Activated naive CD4-positive, alpha-beta T cell treated with anti-CD3 and anti-CD28 coated beads, Interleukin-2, amount 10 ng/mL, durations not matched to agents 7 days and 5 days (primary cell): ENCODE data around the gene AKR1C1.
"Not testable (repeated sequence)": the region's sequence is repeated elsewhere in the genome, so short reads cannot be mapped to it uniquely, and the experiment has no call there.

Experiments
- CTCF ChIA-PET: fragments of 350-600 bp; sonication (Branson Sonifier 250); formaldehyde crosslinking; loops from one replicate; lab custom pipeline; 2021; ENCODE audit warnings: antibody characterized with exemption; lab: Charles Lee
- DNase-seq: peaks from one replicate; pipeline ENCODE4 v3.0.0-alpha.2; 2020
- H3K27ac Mint-ChIP-seq: one replicate; pipeline ENCODE4 v1.8.0; 2021; ENCODE audit warnings: mild to moderate bottlenecking, moderate library complexity, mixed read lengths
- H3K27me3 Mint-ChIP-seq: one replicate; pipeline ENCODE4 v1.8.0; 2021; ENCODE audit warnings: mild to moderate bottlenecking, mixed read lengths
- H3K36me3 Mint-ChIP-seq: one replicate; pipeline ENCODE4 v1.8.0; 2021; ENCODE audit warnings: mixed read lengths
- H3K4me1 Mint-ChIP-seq: one replicate; pipeline ENCODE4 v1.8.0; 2021; ENCODE audit warnings: mixed read lengths
- H3K4me3 Mint-ChIP-seq: one replicate; pipeline ENCODE4 v1.8.0; 2021; ENCODE audit warnings: mild to moderate bottlenecking, moderate library complexity, mixed read lengths
- H3K9me3 Mint-ChIP-seq: one replicate; pipeline ENCODE4 v1.8.0; 2021; ENCODE audit warnings: mixed read lengths

The AKR1C1 gene

GRCh38 chr10:4963815-4964154 is 570 bp downstream of the AKR1C1 start:
- H3K9me3 Mint-ChIP-seq, H3K27me3 Mint-ChIP-seq, DNase-seq, H3K27ac Mint-ChIP-seq, H3K4me3 Mint-ChIP-seq, H3K4me1 Mint-ChIP-seq, CTCF ChIA-PET, H3K36me3 Mint-ChIP-seq: not testable (repeated sequence)

DNA sequence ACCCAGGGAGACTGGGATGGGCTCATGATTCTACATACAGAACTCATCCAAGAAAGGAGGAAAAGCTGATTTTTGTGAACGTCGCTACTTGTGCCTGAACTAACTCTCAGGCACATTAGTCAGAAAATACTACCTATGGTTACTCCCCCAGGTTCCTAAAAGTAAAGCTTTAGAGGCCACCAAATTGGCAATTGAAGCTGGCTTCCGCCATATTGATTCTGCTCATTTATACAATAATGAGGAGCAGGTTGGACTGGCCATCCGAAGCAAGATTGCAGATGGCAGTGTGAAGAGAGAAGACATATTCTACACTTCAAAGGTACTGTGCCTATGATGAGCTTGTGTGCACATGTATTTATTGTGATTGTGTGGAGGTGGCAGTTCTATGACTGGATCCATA is 2.5 kb downstream of the AKR1C1 start:
- H3K4me1 Mint-ChIP-seq, H3K27me3 Mint-ChIP-seq, H3K9me3 Mint-ChIP-seq, DNase-seq, CTCF ChIA-PET, H3K36me3 Mint-ChIP-seq, H3K27ac Mint-ChIP-seq, H3K4me3 Mint-ChIP-seq: not testable (repeated sequence)

GRCh38 chr10:4967189-4967588 is 4.0 kb downstream of the AKR1C1 start:
- H3K4me1 Mint-ChIP-seq, H3K36me3 Mint-ChIP-seq, H3K27me3 Mint-ChIP-seq, H3K4me3 Mint-ChIP-seq, H3K9me3 Mint-ChIP-seq, CTCF ChIA-PET, H3K27ac Mint-ChIP-seq, DNase-seq: not testable (repeated sequence)

DNA sequence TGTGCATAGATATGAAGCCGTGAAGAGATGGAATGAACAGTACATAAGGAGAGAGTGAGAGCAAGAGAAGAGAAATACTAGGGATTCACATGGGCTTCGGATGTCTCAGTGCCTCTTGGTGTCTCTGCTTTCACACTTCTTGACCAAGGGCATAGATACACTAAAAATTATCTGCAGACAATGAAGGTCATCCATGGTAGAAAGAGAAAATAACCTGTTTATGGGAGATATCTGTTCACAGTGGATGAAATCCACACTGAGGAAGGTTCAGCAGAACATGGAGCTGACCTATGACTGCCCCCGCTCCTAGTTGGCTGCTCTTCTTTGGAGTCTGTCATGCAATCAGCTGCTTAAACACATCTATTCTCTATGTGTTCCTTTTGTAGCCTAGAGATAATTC is 6.1 kb downstream of the AKR1C1 start:
- CTCF ChIA-PET, result not testable (repeated sequence)

DNA sequence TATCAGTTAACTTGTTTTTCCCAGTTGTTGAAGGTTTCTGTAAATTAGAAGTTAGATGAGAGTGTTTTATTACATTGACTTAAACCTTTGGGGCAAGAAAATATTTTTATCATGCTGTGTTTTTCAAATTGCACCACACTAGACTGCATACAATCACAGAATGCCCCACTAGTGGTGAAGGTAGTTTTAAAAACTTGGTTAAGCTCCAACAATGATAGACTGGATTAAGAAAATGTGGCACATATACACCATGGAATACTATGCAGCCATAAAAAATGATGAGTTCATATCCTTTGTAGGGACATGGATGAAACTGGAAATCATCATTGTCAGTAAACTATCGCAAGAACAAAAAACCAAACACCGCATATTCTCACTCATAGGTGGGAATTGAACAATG is 7.1 kb downstream of the AKR1C1 start:
- H3K27me3 Mint-ChIP-seq, H3K4me3 Mint-ChIP-seq, H3K27ac Mint-ChIP-seq, CTCF ChIA-PET, H3K4me1 Mint-ChIP-seq, DNase-seq, H3K36me3 Mint-ChIP-seq, H3K9me3 Mint-ChIP-seq: not testable (repeated sequence)

More for the DNA sequence above, 6.1 kb downstream of the AKR1C1 start:
- not testable (repeated sequence) for H3K27me3 Mint-ChIP-seq, H3K36me3 Mint-ChIP-seq, H3K27ac Mint-ChIP-seq, H3K4me3 Mint-ChIP-seq, H3K9me3 Mint-ChIP-seq, H3K4me1 Mint-ChIP-seq, DNase-seq

DNA sequence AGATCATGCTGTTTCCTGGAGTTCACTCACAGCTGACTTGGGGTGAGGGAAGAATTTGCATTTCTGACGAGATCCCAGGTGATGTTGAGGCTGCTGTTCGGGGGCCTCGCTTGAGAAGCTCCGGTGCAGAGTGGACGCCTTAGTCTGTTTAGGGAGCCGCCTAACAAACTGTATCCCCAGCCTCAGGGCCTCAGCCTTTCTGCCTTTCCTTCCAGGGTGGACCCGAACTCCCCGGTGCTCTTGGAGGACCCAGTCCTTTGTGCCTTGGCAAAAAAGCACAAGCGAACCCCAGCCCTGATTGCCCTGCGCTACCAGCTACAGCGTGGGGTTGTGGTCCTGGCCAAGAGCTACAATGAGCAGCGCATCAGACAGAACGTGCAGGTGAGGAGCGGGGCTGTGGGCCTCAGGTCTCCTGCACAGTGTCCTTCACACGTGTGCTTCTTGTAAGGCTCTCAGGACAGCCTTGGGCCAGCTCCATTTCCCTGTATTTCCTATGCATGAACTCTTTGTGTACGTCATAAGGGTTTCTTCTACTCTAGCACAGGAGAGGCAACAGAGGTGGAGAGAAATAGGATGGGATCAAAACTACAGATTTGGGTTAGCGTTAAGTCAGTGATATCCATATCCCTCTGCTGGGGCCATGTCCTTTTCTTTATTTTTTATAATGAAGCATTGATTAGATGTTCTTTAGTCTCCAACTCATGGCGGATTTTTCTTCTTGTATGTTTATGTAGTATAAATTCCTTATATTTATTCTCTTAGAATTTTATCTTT is 9.3 kb downstream of the AKR1C1 start:
- H3K27ac Mint-ChIP-seq, H3K4me1 Mint-ChIP-seq, H3K36me3 Mint-ChIP-seq, H3K4me3 Mint-ChIP-seq, H3K27me3 Mint-ChIP-seq, DNase-seq, CTCF ChIA-PET, H3K9me3 Mint-ChIP-seq: not testable (repeated sequence)

DNA sequence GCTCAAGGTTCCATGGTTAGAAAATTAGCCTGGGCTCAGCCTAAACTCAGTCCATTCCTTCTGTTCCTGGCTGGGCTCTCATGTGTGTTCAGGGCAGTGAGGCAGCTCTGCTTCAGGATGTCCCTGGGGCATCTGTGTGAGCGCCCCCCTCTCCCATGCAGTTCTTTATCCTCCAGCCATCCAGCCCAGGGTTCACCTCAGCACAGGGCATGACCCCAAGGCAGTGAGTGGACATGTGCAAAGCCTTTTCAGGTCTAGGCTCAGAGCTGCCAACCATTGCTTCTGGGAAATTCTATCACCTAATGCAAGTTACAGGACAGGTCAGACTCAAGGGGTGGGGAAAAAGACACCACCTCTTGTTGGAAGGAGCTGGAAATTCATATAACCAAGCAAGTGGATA is 10.1 kb downstream of the AKR1C1 start:
- DNase-seq, H3K9me3 Mint-ChIP-seq, H3K36me3 Mint-ChIP-seq, H3K27me3 Mint-ChIP-seq, H3K4me3 Mint-ChIP-seq, H3K27ac Mint-ChIP-seq, CTCF ChIA-PET, H3K4me1 Mint-ChIP-seq: not testable (repeated sequence)

- H3K27me3 Mint-ChIP-seq, DNase-seq, H3K27ac Mint-ChIP-seq, H3K36me3 Mint-ChIP-seq, CTCF ChIA-PET, H3K4me3 Mint-ChIP-seq, H3K4me1 Mint-ChIP-seq, H3K9me3 Mint-ChIP-seq: not testable (repeated sequence)
Measured at GRCh38 chr10:4974400-4974799, 11.2 kb downstream of the AKR1C1 start.

DNA sequence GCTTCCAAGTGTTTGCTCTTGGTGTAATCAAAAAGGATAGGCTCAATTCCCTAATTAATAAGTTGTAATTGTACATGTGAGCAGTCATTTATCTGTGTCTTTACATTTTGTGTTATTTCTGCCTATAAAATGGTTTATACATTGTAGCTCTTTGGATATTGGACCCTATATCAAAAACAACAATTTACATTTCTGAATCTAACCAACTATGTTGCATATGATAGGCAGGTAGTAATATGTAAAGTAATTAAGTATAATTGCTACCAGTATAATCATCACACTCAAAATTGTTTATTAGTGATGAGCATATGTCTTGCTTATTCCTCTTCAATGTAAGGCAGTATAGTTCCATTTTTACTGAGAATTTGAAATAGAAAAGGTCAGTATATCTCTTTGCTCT is 13.8 kb downstream of the AKR1C1 start:
- H3K4me3 Mint-ChIP-seq, result no peak overlapping the region
- CTCF ChIA-PET, result no interaction called here
- H3K27me3 Mint-ChIP-seq, result no peaks in the 10 kb centered on the region

DNA sequence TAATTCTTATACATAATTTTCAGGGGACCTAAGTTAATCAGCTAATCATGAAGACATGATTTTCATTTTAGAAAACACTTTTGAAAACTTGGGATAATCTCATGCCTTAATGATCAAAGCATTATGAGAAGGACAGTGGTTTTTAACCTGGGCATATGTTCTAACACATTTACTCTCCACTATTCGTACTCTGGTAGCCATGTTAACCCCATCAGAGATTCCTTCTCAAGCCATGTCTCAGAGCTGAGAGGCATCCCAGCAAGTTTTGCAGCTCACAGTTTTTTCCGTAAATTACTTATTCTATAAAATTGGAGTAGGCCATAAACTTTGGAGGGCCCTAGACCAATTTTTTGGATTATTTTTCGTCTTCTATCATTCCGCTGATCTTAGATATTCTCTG is 15.7 kb downstream of the AKR1C1 start:
- CTCF ChIA-PET, result no interaction called here
- no peak for DNase-seq

More for the DNA sequence above, 13.8 kb downstream of the AKR1C1 start:
- Mint-ChIP-seq H3K9me3 (no peaks in the 10 kb centered on the region), H3K36me3 (no peaks in the 10 kb centered on the region), H3K4me1 (no peaks in the 10 kb centered on the region), H3K27ac (no peak overlapping the region)
- no peak for DNase-seq

GRCh38 chr10:4980793-4981192 is 17.6 kb downstream of the AKR1C1 start:
- Mint-ChIP-seq H3K27ac (no peak overlapping the region), H3K36me3 (no peaks in the 10 kb centered on the region), H3K4me1 (no peaks in the 10 kb centered on the region), H3K27me3 (peaks cover 16% of the 10 kb centered on the region), H3K9me3 (no peaks in the 10 kb centered on the region), H3K4me3 (no peak overlapping the region)
- DNase-seq, result no peak
- CTCF ChIA-PET, result interaction anchor here (4.8 kb wide), 1 partner anchor 131 kb away, joined by 28 read pairs; no protein-coding TSS in a partner anchor

More for the DNA sequence above, 15.7 kb downstream of the AKR1C1 start:
- H3K4me3 Mint-ChIP-seq, result no peak overlapping the region
- H3K27ac Mint-ChIP-seq, result no peak overlapping the region
- H3K36me3 Mint-ChIP-seq, result no peaks in the 10 kb centered on the region
- H3K27me3 Mint-ChIP-seq, result peaks cover 10% of the 10 kb centered on the region
- H3K9me3 Mint-ChIP-seq, result no peaks in the 10 kb centered on the region
- no peaks in the 10 kb centered on the region for H3K4me1 Mint-ChIP-seq

- CTCF ChIA-PET, result interaction anchor here (0.8 to 4.8 kb wide), 3 partner anchors 33 to 167 kb away, joined by 3 to 28 read pairs (median 3); no protein-coding TSS in a partner anchor
- H3K4me3 Mint-ChIP-seq, result no peak overlapping the region
Measured at GRCh38 chr10:4981722-4982471, 18.7 kb downstream of the AKR1C1 start.

GRCh38 chr10:4982764-4983226 is 19.6 kb downstream of the AKR1C1 start:
- no peak overlapping the region for H3K27ac Mint-ChIP-seq
- no peak overlapping the region for H3K4me3 Mint-ChIP-seq
- H3K4me1 Mint-ChIP-seq, result no peaks in the 10 kb centered on the region
- CTCF ChIA-PET, result interaction anchor here (0.8 to 4.8 kb wide), 2 partner anchors 34 to 133 kb away, joined by 3 to 28 read pairs; no protein-coding TSS in a partner anchor
- H3K27me3 Mint-ChIP-seq, result peaks cover 16% of the 10 kb centered on the region
- no peaks in the 10 kb centered on the region for H3K36me3 Mint-ChIP-seq
- H3K9me3 Mint-ChIP-seq, result no peaks in the 10 kb centered on the region
- no peak for DNase-seq

More at GRCh38 chr10:4981722-4982471, 18.7 kb downstream of the AKR1C1 start:
- Mint-ChIP-seq H3K9me3 (no peaks in the 10 kb centered on the region), H3K36me3 (no peaks in the 10 kb centered on the region), H3K27ac (no peak overlapping the region), H3K27me3 (peaks cover 16% of the 10 kb centered on the region), H3K4me1 (no peaks in the 10 kb centered on the region)
- DNase-seq, result no peak

- no peaks in the 10 kb centered on the region for H3K4me1 Mint-ChIP-seq
- no peak overlapping the region for H3K27ac Mint-ChIP-seq
- H3K36me3 Mint-ChIP-seq, result no peaks in the 10 kb centered on the region
- no peaks in the 10 kb centered on the region for H3K9me3 Mint-ChIP-seq
- CTCF ChIA-PET, result interaction anchor here (4.8 kb wide), 1 partner anchor 134 kb away, joined by 28 read pairs; no protein-coding TSS in a partner anchor
- H3K4me3 Mint-ChIP-seq, result no peak overlapping the region
- peaks cover 16% of the 10 kb centered on the region for H3K27me3 Mint-ChIP-seq
- no peak for DNase-seq
Measured at GRCh38 chr10:4983615-4984216, 20.5 kb downstream of the AKR1C1 start.
